Measurements from ENCODE around the gene MAP3K4.

The MAP3K4 gene

DNA sequence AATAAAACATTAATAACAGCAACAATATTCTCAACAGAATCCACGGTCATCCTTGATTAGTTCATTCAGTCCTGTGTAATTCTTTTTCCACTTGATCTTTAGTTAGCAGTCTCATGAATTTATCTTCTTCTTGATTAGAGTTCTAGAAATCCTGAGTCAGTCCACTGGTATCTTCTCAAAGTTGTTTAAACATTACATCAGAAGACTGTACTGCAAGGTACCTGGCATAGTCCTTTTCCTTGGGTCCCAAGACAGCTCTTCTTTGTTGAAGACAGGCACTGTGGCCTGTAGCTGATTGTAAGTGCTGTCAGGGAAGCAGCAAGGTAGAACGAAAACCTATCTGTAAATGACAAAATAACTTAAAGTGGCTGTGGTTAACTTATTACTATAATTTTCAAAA lies 11.8 kb downstream of the MAP3K4 start:
- DNase-seq = no peak

DNA sequence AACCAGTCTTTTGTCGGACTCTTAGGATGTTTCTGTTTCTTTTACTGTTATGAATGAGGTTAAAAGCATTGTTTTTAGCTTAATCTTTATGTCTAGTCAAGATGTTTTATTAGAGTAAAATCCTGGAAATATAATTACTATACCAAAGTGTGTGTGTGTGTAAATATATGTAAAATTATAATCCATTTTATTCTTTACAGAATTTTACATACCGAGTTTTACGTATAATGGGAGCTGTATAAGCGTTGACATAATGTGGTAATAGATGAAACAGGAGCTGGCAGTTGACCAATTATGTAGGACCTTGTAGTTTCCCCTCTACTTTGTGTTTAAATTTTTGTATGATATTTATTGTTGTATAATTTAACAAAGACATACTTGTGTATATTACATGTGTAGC lies 16.7 kb downstream of the MAP3K4 start:
- no peak for DNase-seq

DNA sequence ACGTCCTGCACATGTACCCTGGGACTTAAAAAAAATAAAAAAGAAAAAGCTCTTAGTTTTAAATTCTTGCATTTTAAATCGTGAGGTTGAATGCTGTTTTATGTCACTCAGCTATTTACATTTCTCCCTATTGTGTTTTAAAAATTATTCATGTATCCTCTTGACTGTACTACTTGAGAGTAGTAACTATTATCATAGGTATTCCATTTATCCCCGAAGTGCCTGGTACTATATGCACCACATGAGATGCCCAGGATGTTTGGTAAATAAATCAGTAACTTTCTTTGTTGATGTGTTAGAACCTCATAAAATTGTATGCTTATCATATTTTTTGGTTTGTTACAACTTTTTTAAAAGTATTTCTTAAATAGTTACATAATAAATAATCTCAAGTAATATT lies 18.4 kb downstream of the MAP3K4 start:
- DNase-seq = no peak

DNA sequence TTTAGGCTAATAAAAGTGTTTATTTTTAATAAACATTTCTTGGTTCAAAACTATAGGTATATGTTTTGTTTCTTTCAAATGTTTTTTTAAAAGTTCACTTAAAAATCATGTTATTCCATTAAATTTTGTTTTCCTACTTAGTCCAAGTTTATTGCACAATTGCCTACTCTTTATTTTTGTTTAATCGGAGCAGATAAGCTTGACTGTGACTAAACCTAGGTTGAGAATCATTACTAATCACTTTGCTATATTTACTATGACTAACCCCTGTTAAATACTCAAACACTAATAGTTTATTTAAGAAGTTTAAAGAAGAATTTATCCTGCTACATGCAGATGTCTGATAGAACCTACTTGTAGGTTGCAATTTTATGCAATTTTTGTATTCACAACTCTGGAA lies 18.8 kb downstream of the MAP3K4 start:
- no peak for DNase-seq

DNA sequence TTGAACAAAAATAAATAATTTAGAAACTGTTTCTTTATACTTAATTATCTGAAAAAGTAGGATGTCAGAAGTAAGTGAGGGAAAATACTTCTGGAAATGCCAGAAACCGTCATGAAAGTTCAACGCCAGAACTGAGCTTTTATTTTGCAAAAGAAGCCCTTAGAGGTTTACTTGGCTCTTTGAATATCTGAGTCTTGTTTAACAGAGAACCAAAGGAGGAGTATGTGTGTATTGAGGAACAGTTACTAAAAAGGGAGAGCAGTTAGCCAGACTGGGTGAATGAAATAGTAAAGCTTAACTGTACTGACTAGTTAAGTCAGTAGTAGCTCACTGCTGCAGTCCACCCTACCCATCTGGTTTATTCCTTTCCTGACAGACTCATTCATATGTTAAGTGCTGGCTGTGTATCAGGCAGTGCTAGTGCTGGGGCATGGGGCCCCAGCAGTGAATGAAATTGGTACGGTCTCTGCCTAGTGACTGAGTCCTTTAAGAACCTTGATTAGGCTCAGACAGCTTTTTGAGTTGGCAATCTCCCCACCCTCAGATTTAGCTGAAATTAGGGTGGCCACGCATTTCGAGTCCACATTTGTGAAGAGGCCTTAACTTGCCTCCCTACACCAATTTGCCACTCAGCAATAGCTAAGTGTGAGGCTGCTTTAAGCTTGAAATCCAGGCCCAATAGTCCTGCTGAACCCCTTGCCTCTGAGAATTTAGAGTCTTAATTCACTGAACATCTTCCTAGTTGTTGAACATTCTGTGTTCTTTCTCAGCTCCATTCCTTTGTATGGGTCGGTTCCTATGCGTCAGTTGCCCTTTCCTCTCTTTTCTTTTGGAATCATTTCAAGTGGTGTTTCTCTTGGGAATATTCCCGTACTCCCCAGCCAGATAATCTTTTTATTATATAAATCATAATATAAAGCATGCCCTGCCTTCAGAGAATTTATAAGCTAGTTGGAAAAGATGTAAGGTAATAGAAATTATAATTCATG lies 20.2 kb downstream of the MAP3K4 start:
- no peak for DNase-seq

DNA sequence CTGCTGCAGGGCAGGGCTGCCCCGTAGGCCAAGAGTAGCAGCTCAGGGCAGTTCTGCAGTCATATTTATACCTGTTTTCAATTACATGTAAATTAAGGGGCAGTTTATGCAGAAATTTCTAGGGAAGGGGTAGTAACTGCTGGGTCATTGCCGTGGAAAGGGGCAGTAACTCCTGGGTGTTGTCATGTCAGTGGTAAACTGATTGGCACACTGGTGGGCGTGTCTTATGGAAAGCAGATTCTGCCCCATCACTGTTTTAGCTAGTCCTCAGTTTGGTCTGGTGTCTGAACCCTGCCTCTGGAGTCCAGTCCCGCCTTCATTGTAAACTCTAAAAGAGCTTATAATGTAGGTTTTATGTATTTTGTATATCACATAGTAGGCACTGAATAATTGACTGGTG lies 22.1 kb downstream of the MAP3K4 start:
- no peak for DNase-seq

DNA sequence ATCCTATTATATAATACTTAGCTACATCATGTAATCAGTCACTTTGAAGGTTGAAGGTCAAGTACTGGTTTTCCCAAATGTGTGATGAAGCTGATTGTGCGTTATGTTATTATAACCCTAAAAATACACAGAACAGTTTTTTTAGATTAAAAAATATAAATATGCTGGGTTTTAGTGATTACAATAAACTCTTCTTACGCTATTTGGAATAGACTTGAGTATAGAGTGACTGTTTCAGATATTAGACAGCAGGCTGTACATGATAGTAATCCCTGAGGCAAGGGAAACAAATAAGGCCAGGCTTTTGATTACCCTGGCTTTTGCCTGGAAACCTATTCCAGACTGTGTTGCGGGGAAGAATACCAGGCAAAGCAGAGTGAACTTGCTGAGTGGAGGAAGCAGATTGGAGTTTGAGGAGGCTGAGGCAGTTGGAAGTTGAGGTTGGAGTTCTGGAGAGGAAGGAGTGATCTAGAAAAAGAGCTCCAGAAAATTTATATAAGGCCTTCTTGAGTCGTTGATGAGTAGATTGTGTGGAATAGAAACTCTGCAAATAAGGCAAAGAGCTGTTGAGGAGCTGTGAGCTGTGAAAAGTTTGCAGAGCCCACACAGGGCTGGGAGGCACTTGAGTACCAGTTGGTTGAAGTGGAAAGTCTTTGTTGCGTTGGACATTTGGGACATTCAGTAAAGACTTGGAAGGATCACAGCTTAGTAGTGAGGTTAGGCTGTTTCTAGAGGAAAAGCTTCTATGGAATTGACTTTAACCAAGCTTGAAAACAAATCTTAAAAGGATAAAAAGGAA lies 26.4 kb downstream of the MAP3K4 start:
- no peak for DNase-seq

DNA sequence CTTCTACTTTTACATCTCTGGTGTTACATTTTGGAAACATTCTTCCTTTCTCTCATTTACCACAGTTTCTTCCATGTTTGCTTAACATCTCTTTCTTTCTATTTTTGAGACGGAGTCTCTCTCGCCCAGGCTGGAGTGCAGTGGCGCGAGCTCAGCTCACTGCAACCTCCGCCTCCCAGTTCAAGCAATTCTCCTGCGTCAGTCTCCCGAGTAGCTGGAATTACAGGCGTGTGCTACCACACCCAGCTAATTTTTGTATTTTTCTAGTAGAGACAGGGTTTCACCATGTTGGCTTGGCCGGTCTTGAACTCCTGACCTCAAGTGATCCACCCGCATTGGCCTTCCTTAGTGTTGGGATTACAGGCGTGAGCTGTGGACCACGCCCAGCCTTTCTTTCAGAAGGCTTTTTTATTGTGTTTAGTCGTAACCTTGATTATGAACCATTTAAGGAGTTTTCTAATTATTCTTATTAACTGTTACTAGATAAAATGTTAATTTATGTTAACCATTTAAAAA lies 27.8 kb downstream of the MAP3K4 start:
- no peak for DNase-seq

DNA sequence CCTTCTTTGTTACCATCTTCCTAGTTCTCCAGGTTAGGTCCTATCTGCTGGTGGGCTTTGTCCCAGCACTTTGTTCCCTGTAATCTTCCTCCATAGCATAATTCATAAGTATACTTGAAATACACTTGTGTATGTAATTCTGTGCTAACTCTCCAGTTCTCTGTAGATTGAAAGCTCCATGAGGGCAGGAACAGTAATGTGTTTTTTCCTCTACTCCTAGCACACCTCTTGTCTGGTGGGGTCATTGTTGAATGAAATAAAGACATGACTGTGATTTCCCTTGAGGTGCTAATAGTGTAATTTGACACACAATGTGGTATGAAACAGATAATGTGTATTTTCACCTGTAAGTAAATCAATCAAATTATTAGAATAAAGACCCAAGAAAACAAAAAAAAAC lies 30.0 kb downstream of the MAP3K4 start:
- DNase-seq = no peak

DNA sequence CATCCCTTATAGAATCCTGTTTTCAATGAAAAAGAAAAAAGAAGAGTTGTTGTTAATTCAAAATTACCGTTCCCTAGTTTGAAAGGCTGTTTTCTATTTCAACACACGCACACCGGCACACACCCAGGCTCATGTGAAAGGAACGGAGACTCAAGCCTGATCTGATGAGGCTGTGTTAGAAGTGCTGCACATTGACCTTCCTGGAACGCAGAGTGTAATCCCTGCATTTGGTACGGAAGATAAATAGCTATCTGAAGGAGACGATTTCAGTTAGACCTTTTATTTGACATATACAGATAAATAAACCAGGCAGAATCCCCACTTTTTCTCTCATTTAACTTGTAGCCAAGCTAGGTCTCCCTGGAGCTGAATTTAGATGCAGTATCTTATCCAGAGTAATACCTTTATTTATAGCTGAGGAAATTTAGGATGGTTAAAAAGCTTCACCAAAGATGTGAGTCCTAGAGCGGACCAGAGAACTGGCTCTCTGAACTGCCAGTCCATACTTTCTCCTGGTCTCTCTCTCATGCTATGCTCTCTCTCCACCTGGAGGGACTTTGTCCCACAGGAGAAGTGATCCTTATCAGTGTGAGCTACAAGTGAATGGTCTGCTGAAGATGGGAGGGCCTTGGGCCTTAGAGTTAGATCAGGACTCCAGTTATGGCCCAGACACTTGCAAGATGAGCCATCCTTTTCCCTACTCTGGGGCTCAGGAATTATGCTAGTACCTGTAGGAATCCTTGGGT lies 30.6 kb downstream of the MAP3K4 start:
- no peak for DNase-seq

DNA sequence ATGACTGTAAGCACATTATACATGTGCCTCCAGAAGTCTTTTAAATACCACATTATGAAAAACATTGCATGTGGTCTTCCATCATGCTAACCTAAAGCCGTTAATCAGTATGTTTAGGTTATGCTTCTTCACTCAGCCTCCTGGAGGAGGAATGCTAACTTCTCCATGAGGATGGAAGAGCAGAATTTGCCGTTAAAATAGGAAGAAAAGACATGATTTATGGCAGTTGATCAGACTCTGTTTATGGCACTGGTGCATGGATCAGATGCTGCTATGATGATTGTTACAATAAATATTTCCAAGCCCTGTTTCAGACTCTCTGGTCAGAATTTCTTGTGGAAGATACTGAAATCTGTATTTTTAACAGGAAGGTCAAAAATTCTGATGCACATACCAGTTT lies 31.7 kb downstream of the MAP3K4 start:
- DNase-seq = no peak

DNA sequence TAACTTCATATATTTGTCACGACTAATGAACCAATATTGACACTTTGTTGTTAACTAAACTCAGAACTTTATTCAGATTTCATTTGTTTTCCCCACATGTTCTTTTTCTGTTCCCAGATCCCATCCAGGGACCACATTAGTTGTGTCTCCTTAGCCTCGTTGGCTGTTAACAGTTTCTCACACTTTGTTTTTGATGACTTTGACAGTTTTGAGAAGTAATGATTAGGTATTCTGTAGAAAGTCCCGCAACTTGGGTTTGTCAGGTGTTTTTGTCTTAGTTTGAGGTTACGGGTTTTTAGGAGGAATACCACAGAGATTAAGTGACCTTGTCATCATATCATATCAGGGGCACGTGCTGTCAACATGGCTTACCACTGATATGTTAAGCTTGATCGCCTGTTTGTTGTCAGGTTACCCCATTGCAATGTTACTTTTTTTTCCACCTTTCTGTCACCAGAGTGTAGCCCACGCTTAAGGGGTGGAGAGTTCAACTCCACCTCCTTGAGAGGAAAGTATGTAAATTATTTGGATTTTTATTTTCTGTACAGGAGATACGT lies 32.9 kb downstream of the MAP3K4 start:
- no peak for DNase-seq

DNA sequence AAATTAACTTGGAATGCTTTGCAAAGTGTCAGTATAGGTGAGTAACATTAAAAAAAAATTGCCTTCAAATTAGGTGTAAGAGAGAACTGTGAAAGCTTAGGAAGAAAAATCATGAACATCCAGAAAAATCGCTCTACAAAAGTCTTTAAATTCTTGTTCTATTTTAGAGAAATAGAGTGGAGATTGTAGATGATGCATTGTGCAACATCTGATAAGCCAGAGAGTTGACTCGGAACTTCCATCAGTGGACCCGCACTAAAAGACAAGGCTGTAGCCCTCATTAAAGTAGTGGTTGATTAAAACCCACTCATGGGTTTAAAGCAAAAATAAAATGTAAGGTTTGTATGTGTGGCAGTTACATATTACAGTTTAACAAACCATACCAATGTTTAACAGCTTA lies 35.8 kb downstream of the MAP3K4 start:
- no peak for DNase-seq

DNA sequence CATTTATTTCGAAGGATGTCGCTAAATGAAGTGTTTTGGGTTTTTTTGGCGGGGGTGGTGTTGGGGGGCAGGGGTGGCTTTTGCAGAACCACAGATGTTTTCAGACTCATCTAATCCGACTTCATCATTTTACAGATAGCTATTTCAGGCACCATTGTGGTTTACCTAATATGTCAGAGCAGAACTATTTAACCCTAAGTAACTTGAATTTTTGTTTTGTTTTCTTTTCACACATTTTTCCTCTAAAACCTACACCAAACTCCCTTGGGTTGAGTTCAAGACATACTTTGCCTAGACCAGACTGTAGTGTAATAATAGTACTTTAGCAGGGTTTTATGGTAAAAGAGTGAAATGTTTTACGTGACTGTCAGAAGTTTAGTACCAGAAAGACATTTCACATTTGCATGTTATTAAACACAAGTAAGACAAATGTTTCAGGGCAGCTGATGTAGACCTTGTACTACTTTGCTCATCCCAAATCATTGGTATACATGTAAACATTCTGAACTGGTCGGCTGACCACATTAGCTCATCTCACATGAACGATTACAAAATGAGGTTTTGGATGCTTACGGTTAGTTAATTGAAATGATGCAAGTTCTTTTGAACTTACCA lies 37.7 kb downstream of the MAP3K4 start:
- no peak for DNase-seq

DNA sequence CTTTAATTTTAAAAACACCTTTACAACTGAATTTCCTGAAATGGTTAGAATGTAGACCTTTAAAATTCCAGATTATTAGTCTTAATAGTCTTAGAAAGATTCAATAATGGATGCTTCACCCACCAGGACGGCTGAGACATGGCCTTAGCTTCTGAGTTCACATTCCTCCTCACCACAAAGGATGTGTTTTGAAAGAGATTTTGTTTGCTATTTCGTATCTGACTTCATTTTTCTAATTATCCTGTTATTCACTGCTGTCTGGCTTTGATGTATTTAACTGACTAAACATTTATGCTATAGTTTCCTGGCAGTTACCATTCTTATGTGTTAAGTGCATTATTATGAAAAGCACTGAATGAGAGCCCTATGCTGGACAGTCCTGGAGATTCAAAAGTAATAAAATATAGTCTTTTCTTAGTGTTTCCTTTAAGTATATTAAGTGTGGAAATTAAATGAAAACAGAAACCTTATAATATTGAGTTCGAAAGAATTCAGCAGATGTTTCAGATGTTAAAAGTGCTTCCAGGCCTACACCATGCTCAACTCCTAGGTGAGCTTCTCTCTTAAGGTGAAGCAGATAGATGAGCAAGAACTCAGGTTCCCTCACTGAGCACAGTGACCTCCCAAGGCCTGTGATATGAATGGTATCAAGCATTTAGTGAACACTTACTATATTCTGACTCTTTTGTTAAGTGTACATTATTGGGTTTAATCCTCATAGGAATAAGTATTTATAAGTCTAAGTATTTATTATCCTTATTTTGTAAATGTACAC lies 40.3 kb downstream of the MAP3K4 start:
- no peak for DNase-seq

DNA sequence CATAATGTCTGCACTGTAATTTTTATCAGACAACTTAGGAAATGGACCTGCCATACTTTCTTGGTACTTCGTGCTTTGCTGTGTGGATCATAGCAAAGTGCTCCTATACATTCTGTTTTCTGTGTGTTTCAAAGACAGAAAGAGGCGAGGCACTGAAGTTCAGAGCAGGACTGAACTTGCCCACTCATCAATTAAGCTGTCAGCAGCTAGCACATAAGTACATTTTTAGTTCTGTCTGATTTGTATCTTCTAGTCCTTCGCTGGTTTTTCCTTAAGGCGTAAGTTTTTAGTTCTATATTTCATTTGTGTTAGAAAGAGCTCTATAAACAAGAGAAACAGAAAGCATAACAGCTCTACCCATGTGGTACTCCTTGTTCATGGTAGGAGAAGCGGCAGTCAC lies 42.1 kb downstream of the MAP3K4 start:
- DNase-seq = no peak

DNA sequence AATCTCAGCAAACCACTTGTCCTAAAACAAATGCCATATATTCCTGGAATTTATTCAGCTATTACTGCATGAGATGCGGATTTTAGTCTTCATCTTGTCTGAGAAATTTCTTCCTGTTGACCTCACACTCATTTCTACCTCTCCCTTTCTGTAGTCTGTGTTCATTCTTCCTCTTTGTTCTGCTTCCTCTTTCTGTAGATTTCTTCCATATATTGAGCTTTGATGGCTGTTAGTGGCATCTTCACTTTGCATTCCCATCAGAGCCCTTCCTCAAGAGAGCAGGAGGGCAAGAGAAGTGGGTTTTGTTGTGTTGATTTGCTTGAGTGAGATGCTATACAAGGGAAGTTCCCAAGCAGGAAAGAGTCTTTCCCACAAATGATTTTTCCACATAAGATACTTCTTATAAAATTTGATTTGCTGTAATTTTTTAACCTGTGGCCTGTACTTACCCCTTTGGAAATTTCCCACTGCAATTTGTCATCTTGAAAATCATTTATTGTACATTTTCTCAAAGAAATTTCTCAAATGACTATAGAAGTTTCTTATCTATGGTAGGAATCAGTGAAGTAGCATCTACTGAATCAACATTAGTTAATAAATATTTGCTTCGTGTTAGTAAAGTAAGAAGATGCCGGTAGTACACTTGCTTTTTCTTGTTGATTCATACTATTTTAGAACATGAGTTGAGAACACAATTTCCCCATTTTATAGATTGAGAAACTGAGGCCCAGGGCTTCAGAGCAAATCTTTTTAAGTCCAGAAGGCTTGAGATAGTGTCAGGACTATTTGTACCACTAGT lies 43.8 kb downstream of the MAP3K4 start:
- no peak for DNase-seq

DNA sequence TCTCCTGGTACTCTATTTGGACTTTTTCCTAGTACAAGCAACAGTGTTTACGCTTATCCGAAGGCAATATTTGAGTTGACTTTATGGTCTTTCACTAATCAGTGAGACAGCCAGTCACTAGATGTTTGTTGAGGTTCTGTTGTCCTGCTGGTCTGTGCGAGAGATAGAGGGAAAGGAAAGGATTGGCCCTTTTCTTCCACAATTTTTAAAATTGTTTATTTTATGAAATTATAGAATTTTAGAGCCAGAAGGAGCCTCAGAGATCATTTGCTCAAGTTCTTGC lies 44.4 kb downstream of the MAP3K4 start:
- no peak for DNase-seq

DNA sequence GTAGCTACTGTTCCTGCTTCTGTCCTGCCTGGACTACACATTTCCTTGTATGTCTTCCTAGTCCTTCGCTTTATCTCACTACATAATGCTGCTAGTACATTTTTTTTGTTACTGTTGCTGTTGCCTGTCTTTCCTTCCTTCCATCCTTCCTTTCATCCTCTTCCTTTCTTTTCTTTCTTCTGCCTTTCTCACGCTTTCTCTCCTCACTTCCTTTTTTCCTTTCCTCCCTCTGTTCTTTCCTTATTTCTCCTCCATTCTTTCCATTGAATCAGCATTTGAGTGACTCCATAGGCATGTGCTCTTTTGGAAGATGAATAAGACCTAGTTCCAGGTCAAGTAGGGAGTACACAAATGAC lies 46.3 kb downstream of the MAP3K4 start:
- no peak for DNase-seq

DNA sequence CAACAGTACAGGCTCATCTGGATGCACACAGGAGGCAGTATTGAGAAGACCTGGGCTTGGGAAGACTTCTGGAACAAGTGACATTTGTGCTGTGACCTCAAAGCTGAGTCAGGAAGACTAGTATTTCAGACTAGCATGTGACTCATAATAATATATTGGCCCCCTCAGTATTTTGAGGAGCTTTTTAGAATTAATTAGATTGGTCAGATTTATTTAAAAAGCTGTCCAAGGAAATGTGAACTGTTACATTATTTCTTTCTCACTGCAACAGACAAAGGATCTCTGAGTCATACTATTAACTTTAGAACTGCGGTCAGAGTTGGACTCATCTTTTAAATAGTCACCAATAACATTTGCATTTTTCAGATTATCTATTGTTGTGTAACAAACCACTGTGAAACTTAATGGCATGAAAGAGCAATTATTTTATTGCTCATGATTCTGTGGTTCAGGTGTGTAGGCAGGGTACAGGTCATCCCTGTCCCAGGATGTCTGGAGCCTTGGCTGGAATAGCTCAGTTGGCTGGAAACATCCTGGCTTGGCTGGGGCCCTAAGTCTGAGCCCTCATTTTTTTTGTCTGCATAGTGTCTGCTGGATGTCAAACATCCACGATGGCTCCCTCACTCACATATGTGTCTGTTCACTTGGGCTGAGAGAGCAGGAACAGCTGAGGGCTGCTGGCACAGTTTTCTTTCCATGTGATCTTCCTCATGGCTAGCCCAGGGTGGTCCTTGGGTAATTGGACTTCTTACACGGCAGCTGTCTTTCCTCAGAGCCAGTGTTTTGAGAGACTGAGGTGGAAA lies 46.9 kb downstream of the MAP3K4 start:
- DNase-seq = no peak

All from activated CD4-positive, alpha-beta T cell treated with anti-CD3 and anti-CD28 coated beads, Interleukin-2, amount 50 U/mL, for 1 hour (primary cell).